HepG2 (cell line): Measurements from ENCODE around the gene SNAP23. TPM values are rescaled to one million over a fixed set of nuclear protein-coding genes. Genes with fewer than 3 reads are reported as not detected.

Experiments used
- ATAC-seq: fragments of 200-7000 bp; cut with Tn5 transposase; 3 replicates; pipeline ENCODE4 v1.9.1; 2020; ENCODE audit warnings: mild to moderate bottlenecking, moderate library complexity
- BruUV-seq: library from RNA; stranded (reverse); fragments of 400-500 nt; replicated peaks from 2 replicates; lab custom pipeline; 2021; lab: Mats Ljungman, UMichigan
- CTCF ChIA-PET: fragments of 300-600 bp; formaldehyde crosslinking; extraction: SDS; loops from one replicate; lab custom pipeline; 2021; ENCODE audit warnings: low total read pairs, inconsistent platforms, low intra/inter-chr PET ratio; lab: Yijun Ruan, JAX
- POLR2A ChIA-PET: fragments of 350-600 bp; sonication (Branson Sonifier 250); formaldehyde crosslinking; loops from one replicate; lab custom pipeline; 2020; ENCODE audit warnings: antibody characterized with exemption, inconsistent platforms; lab: Yijun Ruan, JAX
- DNase-seq: peaks from one replicate; pipeline ENCODE4 v3.0.0-alpha.2; 2015; ENCODE audit warnings: low spot score
- FAIRE-seq: peaks from 3 replicates; lab custom pipeline; 2011; peaks lifted over from hg19 to GRCh38; lab: Jason Lieb, UNC
- H2AFZ ChIP-seq: one replicate; pipeline ENCODE4 v1.6.1; 2011; ENCODE audit warnings: low read length, inconsistent platforms
- H3K27ac ChIP-seq: fragments of 300-600 bp; 3 replicates; pipeline ENCODE4 v1.8.0; 2011; ENCODE audit warnings: mixed run types, mild to moderate bottlenecking, mixed read lengths, low read length, inconsistent platforms; ENCODE audit not compliant: insufficient read depth; ENCODE audit errors: extremely low read length
- H3K27me3 ChIP-seq, 2 experiments: fragments of 200-600 bp in 1 of 2; 2 replicates in 1 of 2; 3 replicates in 1 of 2; pipeline versions ENCODE4 v1.6.0 to v1.8.0; 2011; ENCODE audit warnings: low read length in 2 of 2, mild to moderate bottlenecking in 2 of 2, moderate library complexity in 2 of 2, inconsistent platforms in 1 of 2; ENCODE audit not compliant: insufficient read depth in 2 of 2, control insufficient read depth in 1 of 2
- H3K36me3 ChIP-seq, 2 experiments: fragments of 200-600 bp in 1 of 2; replicated peaks in 1 of 2; 2 replicates in 1 of 2; 3 replicates in 1 of 2; pipeline versions ENCODE4 v1.5.1 to v1.8.0; 2011; ENCODE audit warnings: low read length in 2 of 2, inconsistent platforms in 1 of 2; ENCODE audit not compliant: insufficient read depth in 2 of 2, control insufficient read depth in 1 of 2
- H3K4me1 ChIP-seq: 2 replicates; pipeline ENCODE4 v1.5.1; 2012; ENCODE audit warnings: low read length, inconsistent platforms; ENCODE audit not compliant: insufficient read depth
- H3K4me2 ChIP-seq: 2 replicates; pipeline ENCODE4 v1.6.0; 2011; ENCODE audit warnings: low read depth, low read length, inconsistent platforms
- H3K4me3 ChIP-seq, 3 experiments: fragments of 200-600 bp in 1 of 3; sonication (generic), shearing (Covaris generic) in 1 of 3; replicated peaks in 1 of 3; 2 replicates each; pipeline ENCODE4 v1.5.1; 2011 to 2016; ENCODE audit warnings: low read length in 3 of 3, inconsistent platforms in 2 of 3, low read depth in 2 of 3, mild to moderate bottlenecking in 2 of 3, control low read depth in 1 of 3, mixed read lengths in 1 of 3; ENCODE audit not compliant: insufficient read depth in 1 of 3
- H3K79me2 ChIP-seq: one replicate; pipeline ENCODE4 v1.6.1; 2011; ENCODE audit warnings: low read length, inconsistent platforms; ENCODE audit not compliant: insufficient read depth
- H3K9ac ChIP-seq: 2 replicates; pipeline ENCODE4 v1.6.0; 2011; ENCODE audit warnings: mild to moderate bottlenecking, low read depth, low read length, inconsistent platforms; ENCODE audit not compliant: insufficient read depth
- H3K9me3 ChIP-seq: 2 replicates; pipeline ENCODE4 v1.5.1; 2012; ENCODE audit warnings: mild to moderate bottlenecking, low read length
- H4K20me1 ChIP-seq: 2 replicates; pipeline ENCODE4 v1.6.0; 2011; ENCODE audit warnings: inconsistent platforms, mild to moderate bottlenecking, low read length, moderate library complexity; ENCODE audit not compliant: insufficient read depth
- AGO2 ChIP-seq: fragments of 200-400 bp; formaldehyde crosslinking; optimal IDR thresholded peaks from 2 replicates; pipeline ENCODE3; 2017; ENCODE audit warnings: mild to moderate bottlenecking, low read depth, low read length, moderate library complexity
- EEA1 ChIP-seq: sonication (generic); formaldehyde crosslinking; IDR thresholded peaks from 2 replicates; pipeline ENCODE4 v1.5.1; 2020; ENCODE audit warnings: mild to moderate bottlenecking, missing genetic modification reagents, borderline replicate concordance
- ERF ChIP-seq: IDR thresholded peaks from 2 replicates; pipeline ENCODE4 v1.6.1; 2018; ENCODE audit warnings: missing biosample characterization, missing genetic modification reagents
- MXD3 ChIP-seq: IDR thresholded peaks from 2 replicates; pipeline ENCODE4 v1.6.1; 2016; ENCODE audit warnings: mild to moderate bottlenecking, missing biosample characterization, missing genetic modification reagents
- PRDM10 ChIP-seq: sonication (generic); formaldehyde crosslinking; IDR thresholded peaks from 2 replicates; pipeline ENCODE4 v1.4.0; 2020; ENCODE audit warnings: low read depth, missing genetic modification reagents
- PRDM15 ChIP-seq: sonication (generic); formaldehyde crosslinking; IDR thresholded peaks from 2 replicates; pipeline ENCODE4 v1.4.0; 2020; ENCODE audit warnings: missing genetic modification reagents
- ZFP36 ChIP-seq: fragments of 150-350 bp; IDR thresholded peaks from 2 replicates; pipeline ENCODE4 v1.6.1; 2018; ENCODE audit warnings: borderline replicate concordance, low read length, low read depth; ENCODE audit not compliant: partially characterized antibody
- ZNF564 ChIP-seq: sonication (generic); formaldehyde crosslinking; IDR thresholded peaks from 2 replicates; pipeline ENCODE4 v1.8.1; 2023; ENCODE audit warnings: mild to moderate bottlenecking, missing genetic modification reagents
- ZNF576 ChIP-seq: sonication (generic); formaldehyde crosslinking; IDR thresholded peaks from 2 replicates; pipeline ENCODE4 v1.4.0; 2020; ENCODE audit warnings: mild to moderate bottlenecking, missing genetic modification reagents
- ZXDC ChIP-seq: sonication (generic); formaldehyde crosslinking; IDR thresholded peaks from 2 replicates; pipeline ENCODE4 v1.5.0; 2020; ENCODE audit warnings: mild to moderate bottlenecking, missing genetic modification reagents
- WGBS: methylation state at CpG from one replicate; pipeline ENCODE4 v1.1.6; 2017; ENCODE audit warnings: low lambda C conversion rate; 5-methylcytosine and 5-hydroxymethylcytosine counted together
- in situ Hi-C: cut with HindIII; loops from 2 replicates; pipeline ENCODE4 v1.10.0; 2017; ENCODE audit warnings: low pct_unique_long_range_greater_than_20kb; ENCODE audit not compliant: extremely low pct_ligation_motif_present
- intact Hi-C: fragments of 100-400 bp; cut with micrococcal nuclease; formaldehyde crosslinking; loops from one replicate; pipeline ENCODE4 v1.10.0; 2022; ENCODE audit not compliant: unreplicated experiment
- polyA plus RNA-seq, 8 experiments: library from polyadenylated mRNA; depleted of rRNA in 3 of 8; stranded (reverse) in 7 of 8; unstranded in 1 of 8; fragments of >200 nt; fragmentation: Illumina TruSeq in 4 of 8; extraction: Trizol in 4 of 8; gene quantifications; 2 replicates each; pipeline versions ENCODE4 v1.2.1 to v1.2.3, GENCODE V29; 2011 to 2016; ENCODE audit warnings: low read depth in 4 of 8, missing spikeins in 1 of 8, mixed read lengths in 1 of 8; ENCODE audit not compliant: insufficient read depth in 1 of 8
- total RNA-seq, 5 experiments: library from RNA; depleted of rRNA; stranded (reverse); fragments of >200 nt; fragmentation: Illumina TruSeq; extraction: Trizol; gene quantifications; 2 replicates each; pipeline ENCODE4 v1.2.3, GENCODE V29; 2016; ENCODE audit warnings: low read depth in 1 of 5

The SNAP23 gene
- total and polyA plus RNA-seq, 2 of the 13 experiments (the other 11 are each of a cell fraction or from before 2014, with no cell fraction given) = 37.0 to 101 TPM

- Histone ChIP-seq H2AFZ (no peak overlapping the region), H3K4me3 (no peak overlapping the region), H4K20me1 (no peaks in the 10 kb centered on the region), H3K36me3 (peaks cover 9 to 39% of the 10 kb centered on the region in 2 experiments), H3K27ac (no peak overlapping the region), H3K9ac (no peak overlapping the region), H3K27me3 (no peaks in the 10 kb centered on the region), H3K79me2 (peaks cover 3% of the 10 kb centered on the region), H3K9me3 (no peaks in the 10 kb centered on the region), H3K4me2 (no peak overlapping the region), H3K4me1 (no peaks in the 10 kb centered on the region)
- in situ Hi-C loops = no loop called here
- POLR2A ChIA-PET = no interaction called here
- no peak for FAIRE-seq
- intact Hi-C loops = no loop called here
- DNase-seq = no peak
- 95% methylated on average over 4 of the region's 4 CpGs for WGBS
- BruUV-seq = no TSS peak
- ATAC-seq = no peak
- CTCF ChIA-PET = no interaction called here
- TF ChIP-seq ZXDC (no peak), ZNF564 (CRISPR knock-in tag) (no peak), PRDM10 (CRISPR knock-in tag) (no peak), MXD3 (CRISPR knock-in tag) (no peak), AGO2 (no peak), ZNF576 (CRISPR knock-in tag) (no peak), EEA1 (CRISPR knock-in tag) (no peak), ERF (CRISPR knock-in tag) (no peak), PRDM15 (no peak), ZFP36 (no peak)
Measured at GRCh38 chr15:42511007-42511391, 15.6 kb downstream of the SNAP23 start.
